HL-60 (cell line): ENCODE measurements around the gene AFF1.
A peak's percentile ranks its signal among the peaks of the same experiment; 100 is the strongest.

Experiments
- DNase-seq, 2 experiments: peaks; one replicate each; pipeline ENCODE4 v3.0.0-alpha.2; 2010 to 2020; ENCODE audit warnings: low read depth in 1 of 2, low spot score in 1 of 2
- H3K27ac ChIP-seq: fragments of 250-450 bp; sonication (Bioruptor Pico); replicated peaks from 2 replicates; pipeline ENCODE4 v1.5.1; 2020; ENCODE audit warnings: mild to moderate bottlenecking, moderate library complexity
- H3K27me3 ChIP-seq: fragments of 250-450 bp; sonication (Bioruptor Pico); 2 replicates; pipeline ENCODE4 v1.5.1; 2021; ENCODE audit warnings: mild to moderate bottlenecking, moderate library complexity; ENCODE audit not compliant: insufficient read depth, poor library complexity, severe bottlenecking
- H3K4me3 ChIP-seq: replicated peaks from 2 replicates; pipeline ENCODE4 v1.5.1; 2011; ENCODE audit warnings: mild to moderate bottlenecking, control low read depth, low read length; ENCODE audit not compliant: insufficient read depth
- CTCF ChIP-seq: IDR thresholded peaks from one replicate; pipeline ENCODE4 v1.5.1; 2011; ENCODE audit warnings: low read length, control low read depth, inconsistent platforms; ENCODE audit not compliant: insufficient read depth
- GABPA ChIP-seq: IDR thresholded peaks from 2 replicates; pipeline ENCODE4 v1.6.1; 2012; ENCODE audit warnings: low read depth
- POLR2AphosphoS5 ChIP-seq: IDR thresholded peaks from 2 replicates; pipeline ENCODE4 v1.6.1; 2012; ENCODE audit warnings: low read depth
- REST ChIP-seq: IDR thresholded peaks from 2 replicates; pipeline ENCODE4 v1.6.1; 2012; ENCODE audit warnings: low read depth; ENCODE audit not compliant: insufficient replicate concordance
- SPI1 ChIP-seq: IDR thresholded peaks from 2 replicates; pipeline ENCODE4 v1.6.1; 2012; ENCODE audit warnings: low read depth, mild to moderate bottlenecking, borderline replicate concordance

Gene AFF1

GRCh38 chr4:86895692-86896488 lies 38.9 kb upstream of the AFF1 start:
- TF ChIP-seq CTCF (peak; percentile 67), GABPA (no peak)
- peak in 1 of 2 experiments; percentile 58 for DNase-seq
- H3K4me3 ChIP-seq: no peak overlapping the region
- H3K27ac ChIP-seq: no peak overlapping the region
- H3K27me3 ChIP-seq: no peaks in the 10 kb centered on the region

GRCh38 chr4:86896596-86896995 lies 38.2 kb upstream of the AFF1 start:
- H3K4me3 ChIP-seq: no peak overlapping the region
- no peak for DNase-seq
- H3K27ac ChIP-seq: no peak overlapping the region
- no peaks in the 10 kb centered on the region for H3K27me3 ChIP-seq
- TF ChIP-seq REST: no peak

GRCh38 chr4:86898562-86898961 lies 36.2 kb upstream of the AFF1 start:
- TF ChIP-seq SPI1 (no peak), CTCF (no peak), POLR2AphosphoS5 (no peak), REST (no peak), GABPA (no peak)
- no peak for DNase-seq
- H3K27me3 ChIP-seq: no peaks in the 10 kb centered on the region
- H3K4me3 ChIP-seq: no peak overlapping the region
- no peak overlapping the region for H3K27ac ChIP-seq

- no peak overlapping the region for H3K4me3 ChIP-seq
- no peak for DNase-seq
- H3K27me3 ChIP-seq: no peaks in the 10 kb centered on the region
- TF ChIP-seq CTCF (no peak), REST (no peak), SPI1 (no peak), GABPA (no peak), POLR2AphosphoS5 (no peak)
- H3K27ac ChIP-seq: no peak overlapping the region
These were observed 32.9 kb upstream of the AFF1 start for GRCh38 chr4:86901864-86902263.
